Endodermal cell (in vitro differentiated cells): Measurements from ENCODE around the gene KIAA1210. TPM values are rescaled to one million over a fixed set of nuclear protein-coding genes. Genes with fewer than 3 reads are reported as not detected.

Experiments
- DNase-seq: peaks from one replicate; pipeline ENCODE4 v3.0.0-alpha.2; 2017
- H3K27ac ChIP-seq: 2 replicates; pipeline ENCODE4 v1.5.1; 2013; ENCODE audit warnings: mild to moderate bottlenecking, low read depth, low read length, moderate library complexity
- H3K27me3 ChIP-seq: 2 replicates; pipeline ENCODE4 v1.6.1; 2013; ENCODE audit warnings: mild to moderate bottlenecking, low read length, moderate library complexity; ENCODE audit not compliant: insufficient read depth, control insufficient read depth, poor library complexity, severe bottlenecking
- H3K36me3 ChIP-seq: 2 replicates; pipeline ENCODE4 v1.7.0; 2013; ENCODE audit warnings: mild to moderate bottlenecking, low read length, moderate library complexity; ENCODE audit not compliant: control insufficient read depth, insufficient read depth
- H3K4me1 ChIP-seq: one replicate; pipeline ENCODE4 v1.7.0; 2013; ENCODE audit warnings: low read length; ENCODE audit not compliant: control insufficient read depth, insufficient read depth
- H3K4me3 ChIP-seq: 2 replicates; pipeline ENCODE4 v1.5.1; 2013; ENCODE audit warnings: mild to moderate bottlenecking, low read length, moderate library complexity
- H3K9ac ChIP-seq: 2 replicates; pipeline ENCODE4 v1.6.1; 2013; ENCODE audit warnings: mild to moderate bottlenecking, low read length, moderate library complexity; ENCODE audit not compliant: poor library complexity, severe bottlenecking; ENCODE audit errors: extremely low read depth
- H3K9me3 ChIP-seq: 2 replicates; pipeline ENCODE4 v1.6.1; 2013; ENCODE audit warnings: mild to moderate bottlenecking, low read length, moderate library complexity; ENCODE audit not compliant: control insufficient read depth
- H3K27ac Mint-ChIP-seq: 2 replicates; pipeline ENCODE4 v1.8.0; 2020; ENCODE audit warnings: mixed read lengths
- H3K27me3 Mint-ChIP-seq: 2 replicates; pipeline ENCODE4 v1.8.0; 2021; ENCODE audit warnings: mild to moderate bottlenecking, mixed read lengths; ENCODE audit not compliant: insufficient read depth
- H3K36me3 Mint-ChIP-seq: 2 replicates; pipeline ENCODE4 v1.8.0; 2020; ENCODE audit warnings: low read depth, mixed read lengths
- H3K4me1 Mint-ChIP-seq: 2 replicates; pipeline ENCODE4 v1.8.0; 2020; ENCODE audit warnings: mixed read lengths
- H3K4me3 Mint-ChIP-seq: 2 replicates; pipeline ENCODE4 v1.8.0; 2020; ENCODE audit warnings: mild to moderate bottlenecking, moderate library complexity, mixed read lengths
- H3K9me3 Mint-ChIP-seq: 2 replicates; pipeline ENCODE4 v1.8.0; 2020; ENCODE audit warnings: mild to moderate bottlenecking, mixed read lengths
- WGBS, 2 experiments: methylation state at CpG; one replicate each; pipeline versions ENCODE4 v1.1.5 to v1.1.7; 2013; ENCODE audit warnings: missing lambda C conversion rate in 2 of 2, mixed read lengths in 1 of 2; ENCODE audit not compliant: insufficient coverage in 1 of 2, insufficient read length in 1 of 2; 5-methylcytosine and 5-hydroxymethylcytosine counted together
- total RNA-seq, 2 donors: library from RNA; stranded (reverse); fragmentation: NEBNext Ultra II Directional in 1 of 2; extraction: Animal tissue kit (Norgen Biotek cat#: 25700) in 1 of 2; gene quantifications; 2 replicates in 1 of 2; 3 replicates in 1 of 2; pipeline ENCODE4 v1.2.1, GENCODE V29; 2021
- TF ChIP-seq, protein P1 (sequence below): fragments of 200-600 bp; sonication (generic); conservative IDR thresholded peaks from 2 replicates; pipeline ENCODE4 v1.5.0; 2021; ENCODE audit warnings: antibody characterized with exemption, mild to moderate bottlenecking

KIAA1210 gene
- total RNA-seq, 2 donors from 2014 or later, result not detected

DNA sequence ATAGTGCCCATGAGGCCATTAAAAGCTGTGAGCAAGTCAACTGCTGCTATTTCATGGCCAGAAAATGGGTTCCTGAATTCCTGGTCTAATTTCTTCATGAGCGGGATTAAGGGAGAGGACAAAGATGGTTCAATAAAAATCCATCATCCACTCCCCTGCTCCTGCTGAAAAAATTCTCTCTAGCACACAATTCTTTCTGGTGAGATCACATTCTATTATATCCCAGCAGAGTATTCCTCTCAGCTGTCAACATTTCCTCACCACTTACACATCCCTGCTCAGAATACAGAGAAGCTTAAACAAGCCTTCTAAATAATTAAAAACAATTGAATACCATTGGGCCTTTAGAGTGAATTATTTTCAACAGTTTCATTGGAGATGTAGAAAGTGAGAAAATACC, 45.3 kb downstream of the KIAA1210 start:
- no peaks in the 10 kb centered on the region for H3K9me3 ChIP-seq
- H3K9me3 Mint-ChIP-seq, result peaks cover 50% of the 10 kb centered on the region
- no peak overlapping the region for H3K27ac ChIP-seq
- H3K36me3 Mint-ChIP-seq, result no peaks in the 10 kb centered on the region
- no peak for DNase-seq
- TF ChIP-seq, protein P1, sequence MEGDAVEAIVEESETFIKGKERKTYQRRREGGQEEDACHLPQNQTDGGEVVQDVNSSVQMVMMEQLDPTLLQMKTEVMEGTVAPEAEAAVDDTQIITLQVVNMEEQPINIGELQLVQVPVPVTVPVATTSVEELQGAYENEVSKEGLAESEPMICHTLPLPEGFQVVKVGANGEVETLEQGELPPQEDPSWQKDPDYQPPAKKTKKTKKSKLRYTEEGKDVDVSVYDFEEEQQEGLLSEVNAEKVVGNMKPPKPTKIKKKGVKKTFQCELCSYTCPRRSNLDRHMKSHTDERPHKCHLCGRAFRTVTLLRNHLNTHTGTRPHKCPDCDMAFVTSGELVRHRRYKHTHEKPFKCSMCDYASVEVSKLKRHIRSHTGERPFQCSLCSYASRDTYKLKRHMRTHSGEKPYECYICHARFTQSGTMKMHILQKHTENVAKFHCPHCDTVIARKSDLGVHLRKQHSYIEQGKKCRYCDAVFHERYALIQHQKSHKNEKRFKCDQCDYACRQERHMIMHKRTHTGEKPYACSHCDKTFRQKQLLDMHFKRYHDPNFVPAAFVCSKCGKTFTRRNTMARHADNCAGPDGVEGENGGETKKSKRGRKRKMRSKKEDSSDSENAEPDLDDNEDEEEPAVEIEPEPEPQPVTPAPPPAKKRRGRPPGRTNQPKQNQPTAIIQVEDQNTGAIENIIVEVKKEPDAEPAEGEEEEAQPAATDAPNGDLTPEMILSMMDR, result no peak
- no peak overlapping the region for H3K27ac Mint-ChIP-seq
- H3K27me3 ChIP-seq, result no peaks in the 10 kb centered on the region
- H3K4me3 Mint-ChIP-seq, result no peak overlapping the region
- peaks cover 6% of the 10 kb centered on the region for H3K27me3 Mint-ChIP-seq
- H3K4me1 ChIP-seq, result no peaks in the 10 kb centered on the region
- WGBS, 2 experiments, result 83% methylated on average over 1 of the region's 1 CpG; no CpG with 5 or more reads in 1 of the 2 experiments
- H3K4me3 ChIP-seq, result no peak overlapping the region
- no peaks in the 10 kb centered on the region for H3K4me1 Mint-ChIP-seq
- H3K9ac ChIP-seq, result no peak overlapping the region
- H3K36me3 ChIP-seq, result no peaks in the 10 kb centered on the region

DNA sequence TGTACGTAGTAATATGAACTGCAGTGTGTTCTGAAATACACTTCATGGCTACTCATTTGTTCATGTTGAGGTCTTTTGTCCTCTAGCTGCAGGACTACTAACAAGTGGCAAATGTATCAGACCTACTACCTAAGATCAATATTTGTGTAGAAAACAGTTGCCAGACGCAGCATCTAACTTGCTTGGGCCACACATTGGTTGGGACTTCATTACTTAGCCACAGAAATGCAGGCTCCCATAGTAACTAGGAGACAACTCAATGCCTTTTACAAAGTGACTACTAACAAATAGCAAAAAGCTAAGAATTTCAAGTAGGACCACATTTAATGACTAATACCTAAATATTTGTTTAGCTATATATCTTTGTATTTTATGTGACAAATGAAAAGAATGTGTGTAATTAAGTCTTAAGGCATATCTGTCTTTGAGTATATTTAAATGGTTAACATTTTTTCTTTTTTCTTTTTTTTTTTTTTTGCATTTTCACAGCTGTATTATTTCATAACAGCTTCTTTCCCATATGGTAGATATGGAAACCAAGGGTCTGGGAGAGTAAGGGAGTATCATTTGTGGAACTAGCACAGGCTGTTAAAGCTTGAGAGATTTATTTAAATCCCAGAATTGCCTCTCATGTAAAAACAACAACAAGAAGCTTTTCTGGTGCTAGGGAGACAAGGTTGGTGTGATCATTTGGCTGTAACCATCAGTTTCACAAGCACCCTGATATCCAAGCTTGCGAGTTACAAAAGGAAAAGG, 52.2 kb downstream of the KIAA1210 start:
- Histone ChIP-seq H3K27me3 (no peaks in the 10 kb centered on the region), H3K27ac (no peak overlapping the region), H3K4me3 (no peak overlapping the region), H3K36me3 (no peaks in the 10 kb centered on the region), H3K4me1 (no peaks in the 10 kb centered on the region), H3K9ac (no peak overlapping the region), H3K9me3 (no peaks in the 10 kb centered on the region)
- Mint-ChIP-seq H3K9me3 (peaks cover 57% of the 10 kb centered on the region), H3K4me3 (no peak overlapping the region), H3K4me1 (no peaks in the 10 kb centered on the region), H3K27ac (no peak overlapping the region), H3K36me3 (no peaks in the 10 kb centered on the region), H3K27me3 (peaks cover 13% of the 10 kb centered on the region)
- TF ChIP-seq, protein P1, result no peak
- 80 to 98% methylated on average over 1 to 3 of the region's 3 CpGs for WGBS, 2 experiments
- DNase-seq, result no peak

DNA sequence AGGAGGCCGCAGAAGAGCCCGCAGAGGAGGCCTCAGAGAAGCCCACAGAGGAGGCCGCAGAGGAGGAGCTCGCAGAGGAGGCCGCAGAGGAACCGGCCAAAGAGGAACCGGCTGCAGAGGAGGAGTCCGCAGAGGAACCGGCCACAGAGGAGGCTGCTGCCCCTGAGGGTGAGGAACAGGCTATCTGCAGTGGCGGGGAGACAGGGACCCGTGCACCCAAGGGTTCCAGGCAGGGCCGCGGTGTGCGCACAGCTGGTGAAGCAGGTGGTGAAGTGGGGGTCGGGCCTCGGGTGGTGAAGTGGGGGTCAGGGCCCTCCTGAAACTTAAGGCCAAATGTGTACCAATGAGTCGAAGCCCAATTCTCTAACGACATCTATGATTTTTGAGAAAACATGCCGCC, 53.7 kb downstream of the KIAA1210 start:
- H3K9me3 Mint-ChIP-seq, result peaks cover 48% of the 10 kb centered on the region
- H3K27me3 ChIP-seq, result no peaks in the 10 kb centered on the region
- no peaks in the 10 kb centered on the region for H3K36me3 Mint-ChIP-seq
- H3K4me1 ChIP-seq, result no peaks in the 10 kb centered on the region
- no peak overlapping the region for H3K9ac ChIP-seq
- no peak overlapping the region for H3K4me3 ChIP-seq
- 97 to 100% methylated on average over 3 to 16 of the region's 19 CpGs for WGBS, 2 experiments
- TF ChIP-seq, protein P1, result no peak
- no peak overlapping the region for H3K27ac ChIP-seq
- H3K4me3 Mint-ChIP-seq, result no peak overlapping the region
- no peak overlapping the region for H3K27ac Mint-ChIP-seq
- no peaks in the 10 kb centered on the region for H3K4me1 Mint-ChIP-seq
- H3K9me3 ChIP-seq, result no peaks in the 10 kb centered on the region
- peaks cover 9% of the 10 kb centered on the region for H3K27me3 Mint-ChIP-seq
- no peaks in the 10 kb centered on the region for H3K36me3 ChIP-seq
- no peak for DNase-seq
